Measurements from ENCODE around the gene CFAP77. TPM values are rescaled to one million over a fixed set of nuclear protein-coding genes. Genes with fewer than 3 reads are reported as not detected.
"Not testable (repeated sequence)": the region's sequence is repeated elsewhere in the genome, so short reads cannot be mapped to it uniquely, and the experiment has no call there.

CFAP77 gene
- total and polyA plus RNA-seq, 9 donors, result 0.11 to 0.16 (median 0.12) TPM; not detected in 6

- not testable (repeated sequence) for H3K9me3 ChIP-seq (replicated peaks; ENCODE audit: control insufficient read depth, low read depth, low read length); DNase-seq; H3K27ac ChIP-seq (ENCODE audit: low read length); H3K4me3 ChIP-seq (ENCODE audit: low read length); H3K4me1 ChIP-seq (ENCODE audit: control insufficient read depth, insufficient read depth, low read length); H3K27me3 ChIP-seq (ENCODE audit: control insufficient read depth, insufficient read depth, low read length)
- 97% methylated on average over 3 of the region's 3 CpGs for WGBS (ENCODE audit: insufficient coverage)
- H3K36me3 ChIP-seq (ENCODE audit: control insufficient read depth, insufficient read depth, low read length), result peaks cover 39% of the 10 kb centered on the region
Observed at GRCh38 chr9:132378416-132378815, 31.6 kb upstream of the CFAP77 start.

GRCh38 chr9:132381966-132382541 lies 28.0 kb upstream of the CFAP77 start:
- Histone ChIP-seq H3K27ac (ENCODE audit: low read length) (peak overlapping the region; percentile 38), H3K27me3 (ENCODE audit: control insufficient read depth, insufficient read depth, low read length) (no peaks in the 10 kb centered on the region), H3K36me3 (ENCODE audit: control insufficient read depth, insufficient read depth, low read length) (peaks cover 40% of the 10 kb centered on the region), H3K9me3 (replicated peaks; ENCODE audit: control insufficient read depth, low read depth, low read length) (no peaks in the 10 kb centered on the region), H3K4me1 (ENCODE audit: control insufficient read depth, insufficient read depth, low read length) (no peaks in the 10 kb centered on the region), H3K4me3 (ENCODE audit: low read length) (no peak overlapping the region)
- 100% methylated on average over 2 of the region's 9 CpGs for WGBS (ENCODE audit: insufficient coverage)
- DNase-seq, result peak; percentile 35

GRCh38 chr9:132383462-132383883 lies 26.5 kb upstream of the CFAP77 start:
- Histone ChIP-seq H3K27me3 (ENCODE audit: control insufficient read depth, insufficient read depth, low read length) (no peaks in the 10 kb centered on the region), H3K4me3 (ENCODE audit: low read length) (no peak overlapping the region), H3K27ac (ENCODE audit: low read length) (no peak overlapping the region), H3K36me3 (ENCODE audit: control insufficient read depth, insufficient read depth, low read length) (peaks cover 41% of the 10 kb centered on the region), H3K9me3 (replicated peaks; ENCODE audit: control insufficient read depth, low read depth, low read length) (no peaks in the 10 kb centered on the region), H3K4me1 (ENCODE audit: control insufficient read depth, insufficient read depth, low read length) (no peaks in the 10 kb centered on the region)
- DNase-seq, result no peak
- 73% methylated on average over 4 of the region's 10 CpGs for WGBS (ENCODE audit: insufficient coverage)

GRCh38 chr9:132384376-132384775 lies 25.6 kb upstream of the CFAP77 start:
- H3K27me3 ChIP-seq (ENCODE audit: control insufficient read depth, insufficient read depth, low read length), result no peaks in the 10 kb centered on the region
- WGBS (ENCODE audit: insufficient coverage), result 100% methylated on average over 2 of the region's 8 CpGs

GRCh38 chr9:132387133-132387532 lies 22.9 kb upstream of the CFAP77 start:
- DNase-seq, result no peak
- Histone ChIP-seq H3K36me3 (ENCODE audit: control insufficient read depth, insufficient read depth, low read length) (peaks cover 54% of the 10 kb centered on the region), H3K4me1 (ENCODE audit: control insufficient read depth, insufficient read depth, low read length) (no peaks in the 10 kb centered on the region), H3K9me3 (replicated peaks; ENCODE audit: control insufficient read depth, low read depth, low read length) (no peaks in the 10 kb centered on the region), H3K27ac (ENCODE audit: low read length) (no peak overlapping the region), H3K4me3 (ENCODE audit: low read length) (no peak overlapping the region), H3K27me3 (ENCODE audit: control insufficient read depth, insufficient read depth, low read length) (no peaks in the 10 kb centered on the region)
- 88% methylated on average over 3 of the region's 7 CpGs for WGBS (ENCODE audit: insufficient coverage)

More at GRCh38 chr9:132384376-132384775, 25.6 kb upstream of the CFAP77 start:
- H3K36me3 ChIP-seq (ENCODE audit: control insufficient read depth, insufficient read depth, low read length), result peaks cover 42% of the 10 kb centered on the region
- no peak overlapping the region for H3K4me3 ChIP-seq (ENCODE audit: low read length)
- no peak for DNase-seq
- no peaks in the 10 kb centered on the region for H3K9me3 ChIP-seq (replicated peaks; ENCODE audit: control insufficient read depth, low read depth, low read length)
- H3K27ac ChIP-seq (ENCODE audit: low read length), result no peak overlapping the region
- H3K4me1 ChIP-seq (ENCODE audit: control insufficient read depth, insufficient read depth, low read length), result no peaks in the 10 kb centered on the region

- no peak overlapping the region for H3K27ac ChIP-seq (ENCODE audit: low read length)
- H3K9me3 ChIP-seq (replicated peaks; ENCODE audit: control insufficient read depth, low read depth, low read length), result no peaks in the 10 kb centered on the region
- H3K36me3 ChIP-seq (ENCODE audit: control insufficient read depth, insufficient read depth, low read length), result peaks cover 71% of the 10 kb centered on the region
- 84% methylated on average over 3 of the region's 7 CpGs for WGBS (ENCODE audit: insufficient coverage)
- H3K4me1 ChIP-seq (ENCODE audit: control insufficient read depth, insufficient read depth, low read length), result no peaks in the 10 kb centered on the region
- H3K27me3 ChIP-seq (ENCODE audit: control insufficient read depth, insufficient read depth, low read length), result no peaks in the 10 kb centered on the region
- H3K4me3 ChIP-seq (ENCODE audit: low read length), result no peak overlapping the region
- no peak for DNase-seq
Observed at GRCh38 chr9:132390966-132391365, 19.0 kb upstream of the CFAP77 start.

- Histone ChIP-seq H3K9me3 (replicated peaks; ENCODE audit: control insufficient read depth, low read depth, low read length) (no peaks in the 10 kb centered on the region), H3K27ac (ENCODE audit: low read length) (no peak overlapping the region), H3K4me1 (ENCODE audit: control insufficient read depth, insufficient read depth, low read length) (no peaks in the 10 kb centered on the region), H3K4me3 (ENCODE audit: low read length) (no peak overlapping the region), H3K36me3 (ENCODE audit: control insufficient read depth, insufficient read depth, low read length) (peaks cover 75% of the 10 kb centered on the region), H3K27me3 (ENCODE audit: control insufficient read depth, insufficient read depth, low read length) (no peaks in the 10 kb centered on the region)
- DNase-seq, result no peak
- WGBS (ENCODE audit: insufficient coverage), result 87% methylated on average over 10 of the region's 11 CpGs
Observed at GRCh38 chr9:132391449-132391848, 18.6 kb upstream of the CFAP77 start.

GRCh38 chr9:132395560-132395959 lies 14.5 kb upstream of the CFAP77 start:
- peaks cover 72% of the 10 kb centered on the region for H3K36me3 ChIP-seq (ENCODE audit: control insufficient read depth, insufficient read depth, low read length)
- H3K9me3 ChIP-seq (replicated peaks; ENCODE audit: control insufficient read depth, low read depth, low read length), result no peaks in the 10 kb centered on the region
- H3K27me3 ChIP-seq (ENCODE audit: control insufficient read depth, insufficient read depth, low read length), result no peaks in the 10 kb centered on the region
- no peak for DNase-seq
- WGBS (ENCODE audit: insufficient coverage), result 61% methylated on average over 3 of the region's 11 CpGs
- H3K4me3 ChIP-seq (ENCODE audit: low read length), result no peak overlapping the region
- H3K27ac ChIP-seq (ENCODE audit: low read length), result no peak overlapping the region
- H3K4me1 ChIP-seq (ENCODE audit: control insufficient read depth, insufficient read depth, low read length), result no peaks in the 10 kb centered on the region

GRCh38 chr9:132401824-132402223 lies 8.2 kb upstream of the CFAP77 start:
- Histone ChIP-seq H3K27ac (ENCODE audit: low read length) (no peak overlapping the region), H3K36me3 (ENCODE audit: control insufficient read depth, insufficient read depth, low read length) (peaks cover 35% of the 10 kb centered on the region), H3K27me3 (ENCODE audit: control insufficient read depth, insufficient read depth, low read length) (no peaks in the 10 kb centered on the region), H3K4me3 (ENCODE audit: low read length) (no peak overlapping the region), H3K4me1 (ENCODE audit: control insufficient read depth, insufficient read depth, low read length) (peaks cover 8% of the 10 kb centered on the region), H3K9me3 (replicated peaks; ENCODE audit: control insufficient read depth, low read depth, low read length) (no peaks in the 10 kb centered on the region)
- DNase-seq, result no peak
- no CpG with 5 or more reads among the region's 4 CpGs for WGBS (ENCODE audit: insufficient coverage)

- peaks cover 18% of the 10 kb centered on the region for H3K36me3 ChIP-seq (ENCODE audit: control insufficient read depth, insufficient read depth, low read length)
- H3K27me3 ChIP-seq (ENCODE audit: control insufficient read depth, insufficient read depth, low read length), result peaks cover 8% of the 10 kb centered on the region
- DNase-seq, result peak; percentile 23
- H3K27ac ChIP-seq (ENCODE audit: low read length), result peak overlapping the region; percentile 58
- no peak overlapping the region for H3K4me3 ChIP-seq (ENCODE audit: low read length)
- 46% methylated on average over 5 of the region's 9 CpGs for WGBS (ENCODE audit: insufficient coverage)
- no peaks in the 10 kb centered on the region for H3K9me3 ChIP-seq (replicated peaks; ENCODE audit: control insufficient read depth, low read depth, low read length)
- peaks cover 9% of the 10 kb centered on the region for H3K4me1 ChIP-seq (ENCODE audit: control insufficient read depth, insufficient read depth, low read length)
Observed at GRCh38 chr9:132404228-132404881, 5.7 kb upstream of the CFAP77 start.
